IMR-90 (cell line): Measurements from ENCODE around the gene APOB. TPM values are rescaled to one million over a fixed set of nuclear protein-coding genes. Genes with fewer than 3 reads are reported as not detected.

Source experiments
- ATAC-seq: fragments of 200-7000 bp; cut with Tn5 transposase; 2 replicates; pipeline ENCODE4 v1.9.1; 2020; ENCODE audit warnings: low read depth, mild to moderate bottlenecking, moderate library complexity
- BruUV-seq: library from RNA; stranded (reverse); fragments of 400-500 nt; replicated peaks from 2 replicates; lab custom pipeline; 2021; lab: Mats Ljungman, UMichigan
- CTCF ChIA-PET: fragments of 300-600 bp; formaldehyde crosslinking; extraction: SDS; loops from one replicate; lab custom pipeline; 2021; ENCODE audit warnings: antibody characterized with exemption; lab: Yijun Ruan, JAX
- POLR2A ChIA-PET: fragments of 300-600 bp; sonication (Branson Sonifier 250); formaldehyde crosslinking; loops from one replicate; lab custom pipeline; 2022; ENCODE audit warnings: antibody characterized with exemption; ENCODE audit not compliant: unreplicated experiment; lab: Charles Lee
- DNase-seq: peaks from one replicate; pipeline ENCODE4 v3.0.0; 2013
- H2AFZ ChIP-seq: replicated peaks from 2 replicates; pipeline ENCODE3; 2013; ENCODE audit warnings: low read length, mild to moderate bottlenecking; ENCODE audit not compliant: poor library complexity
- H2AK5ac ChIP-seq: 2 replicates; pipeline ENCODE4 v1.6.1; 2013; ENCODE audit warnings: low read depth, low read length, inconsistent platforms
- H2AK9ac ChIP-seq: replicated peaks from 2 replicates; pipeline ENCODE3; 2013; ENCODE audit warnings: mild to moderate bottlenecking, low read depth, low read length, moderate library complexity; ENCODE audit not compliant: poor library complexity
- H2BK120ac ChIP-seq: 2 replicates; pipeline ENCODE4 v1.6.1; 2013; ENCODE audit warnings: low read depth, low read length, inconsistent platforms
- H2BK15ac ChIP-seq: 3 replicates; pipeline ENCODE4 v1.6.1; 2013; ENCODE audit warnings: low read depth, low read length, inconsistent platforms
- H2BK20ac ChIP-seq: 2 replicates; pipeline ENCODE4 v1.6.1; 2013; ENCODE audit warnings: low read depth, mild to moderate bottlenecking, inconsistent platforms, low read length, moderate library complexity
- H2BK5ac ChIP-seq: 2 replicates; pipeline ENCODE4 v1.6.1; 2013; ENCODE audit warnings: mild to moderate bottlenecking, low read depth, low read length, inconsistent platforms; ENCODE audit not compliant: poor library complexity, severe bottlenecking
- H3K14ac ChIP-seq: replicated peaks from 2 replicates; pipeline ENCODE4 v1.6.1; 2013; ENCODE audit warnings: low read depth, low read length, inconsistent platforms
- H3K18ac ChIP-seq: 2 replicates; pipeline ENCODE4 v1.6.1; 2013; ENCODE audit warnings: low read depth, low read length, control low read depth
- H3K23ac ChIP-seq: 2 replicates; pipeline ENCODE4 v1.6.1; 2013; ENCODE audit warnings: low read depth, low read length, inconsistent platforms
- H3K27ac ChIP-seq: 2 replicates; pipeline ENCODE4 v1.5.1; 2013; ENCODE audit warnings: mild to moderate bottlenecking, control low read depth, low read length; ENCODE audit not compliant: insufficient read depth
- H3K27me3 ChIP-seq: 2 replicates; pipeline ENCODE4 v1.6.1; 2013; ENCODE audit warnings: low read length; ENCODE audit not compliant: control insufficient read depth, insufficient read depth
- H3K36me3 ChIP-seq: 2 replicates; pipeline ENCODE4 v1.6.1; 2013; ENCODE audit warnings: low read length, mixed read lengths; ENCODE audit not compliant: control insufficient read depth, insufficient read depth
- H3K4ac ChIP-seq: 2 replicates; pipeline ENCODE4 v1.6.1; 2013; ENCODE audit warnings: low read depth, low read length, inconsistent platforms
- H3K4me1 ChIP-seq: 2 replicates; pipeline ENCODE4 v1.6.1; 2013; ENCODE audit warnings: low read length, mixed read lengths; ENCODE audit not compliant: control insufficient read depth, insufficient read depth
- H3K4me2 ChIP-seq: 2 replicates; pipeline ENCODE4 v1.6.1; 2013; ENCODE audit warnings: low read depth, mild to moderate bottlenecking, control low read depth, low read length, moderate library complexity
- H3K4me3 ChIP-seq: 2 replicates; pipeline ENCODE4 v1.5.1; 2013; ENCODE audit warnings: low read depth, mild to moderate bottlenecking, control low read depth, low read length, moderate library complexity; ENCODE audit not compliant: insufficient read depth
- H3K56ac ChIP-seq: 2 replicates; pipeline ENCODE4 v1.6.1; 2013; ENCODE audit warnings: low read length, inconsistent platforms; ENCODE audit not compliant: insufficient read depth; ENCODE audit errors: extremely low read depth
- H3K79me1 ChIP-seq, 2 experiments: 2 replicates each; pipeline ENCODE4 v1.6.1; 2013; ENCODE audit warnings: low read length in 2 of 2, inconsistent platforms in 1 of 2, low read depth in 1 of 2
- H3K9ac ChIP-seq: 2 replicates; pipeline ENCODE4 v1.6.1; 2013; ENCODE audit warnings: low read depth, low read length, control low read depth
- H3K9me1 ChIP-seq: 2 replicates; pipeline ENCODE4 v1.6.1; 2013; ENCODE audit warnings: low read length, inconsistent platforms; ENCODE audit not compliant: insufficient read depth
- H3K9me3 ChIP-seq: 2 replicates; pipeline ENCODE4 v1.6.1; 2013; ENCODE audit warnings: low read length; ENCODE audit not compliant: control insufficient read depth, insufficient read depth
- H4K20me1 ChIP-seq: 2 replicates; pipeline ENCODE4 v1.6.1; 2013; ENCODE audit warnings: low read length, inconsistent platforms; ENCODE audit not compliant: insufficient read depth
- H4K5ac ChIP-seq: 2 replicates; pipeline ENCODE4 v1.6.1; 2013; ENCODE audit warnings: mild to moderate bottlenecking, low read depth, low read length, control low read depth
- H4K8ac ChIP-seq, 2 experiments: 2 replicates each; pipeline ENCODE4 v1.6.1; 2013; ENCODE audit warnings: low read depth in 2 of 2, low read length in 2 of 2, control low read depth in 1 of 2, inconsistent platforms in 1 of 2
- H4K91ac ChIP-seq: 2 replicates; pipeline ENCODE4 v1.6.1; 2013; ENCODE audit warnings: low read depth, low read length, inconsistent platforms; ENCODE audit not compliant: insufficient read depth
- BHLHE40 ChIP-seq: fragments of 150-350 bp; IDR thresholded peaks from 2 replicates; pipeline ENCODE4 v1.6.1; 2016; ENCODE audit warnings: mild to moderate bottlenecking, low read depth, low read length
- CEBPB ChIP-seq: IDR thresholded peaks from 2 replicates; pipeline ENCODE4 v1.6.1; 2012; ENCODE audit warnings: low read depth, low read length, improper control_type of control experiment
- CHD1 ChIP-seq: IDR thresholded peaks from 2 replicates; pipeline ENCODE4 v1.6.1; 2012; ENCODE audit warnings: low read depth, low read length, improper control_type of control experiment
- FOS ChIP-seq: fragments of 150-350 bp; IDR thresholded peaks from 2 replicates; pipeline ENCODE4 v1.6.1; 2016; ENCODE audit warnings: low read depth, low read length
- MAFK ChIP-seq: IDR thresholded peaks from 2 replicates; pipeline ENCODE4 v1.6.1; 2012; ENCODE audit warnings: low read depth, low read length, improper control_type of control experiment
- MAZ ChIP-seq: IDR thresholded peaks from 2 replicates; pipeline ENCODE4 v1.6.1; 2012; ENCODE audit warnings: low read depth, mild to moderate bottlenecking, low read length, improper control_type of control experiment, moderate library complexity, borderline replicate concordance
- MXI1 ChIP-seq: IDR thresholded peaks from 2 replicates; pipeline ENCODE4 v1.6.1; 2012; ENCODE audit warnings: low read depth, mild to moderate bottlenecking, low read length, moderate library complexity, borderline replicate concordance
- NFE2L2 ChIP-seq: fragments of 150-350 bp; IDR thresholded peaks from 2 replicates; pipeline ENCODE4 v1.6.1; 2016; ENCODE audit warnings: low read depth, mild to moderate bottlenecking, low read length
- POLR2A ChIP-seq: IDR thresholded peaks from 2 replicates; pipeline ENCODE4 v1.6.1; 2012; ENCODE audit warnings: mild to moderate bottlenecking, low read depth, low read length
- RAD21 ChIP-seq: IDR thresholded peaks from 2 replicates; pipeline ENCODE4 v1.6.1; 2012; ENCODE audit warnings: low read length, improper control_type of control experiment
- RCOR1 ChIP-seq: IDR thresholded peaks from 2 replicates; pipeline ENCODE4 v1.6.1; 2012; ENCODE audit warnings: mild to moderate bottlenecking, low read length, improper control_type of control experiment; ENCODE audit not compliant: insufficient replicate concordance
- RFX5 ChIP-seq: IDR thresholded peaks from 2 replicates; pipeline ENCODE4 v1.8.0; 2012; ENCODE audit warnings: low read depth, mild to moderate bottlenecking, low read length, moderate library complexity
- SMC3 ChIP-seq: fragments of 150-350 bp; IDR thresholded peaks from 2 replicates; pipeline ENCODE4 v1.6.1; 2016; ENCODE audit warnings: low read depth, mild to moderate bottlenecking, antibody characterized with exemption, low read length, moderate library complexity
- WGBS, 2 experiments: methylation state at CpG; one replicate each; pipeline versions ENCODE4 v1.1.5 to v1.1.7; 2013; ENCODE audit warnings: missing lambda C conversion rate in 2 of 2; ENCODE audit not compliant: insufficient read length in 1 of 2; ENCODE audit errors: extremely low coverage in 2 of 2; 5-methylcytosine and 5-hydroxymethylcytosine counted together
- dilution Hi-C: fragments of 300-500 bp; cut with HindIII; formaldehyde crosslinking; loops from one replicate; pipeline ENCODE4 v1.14.3; 2018; ENCODE audit warnings: low sequenced_read_pairs; ENCODE audit not compliant: unreplicated experiment
- in situ Hi-C: fragments of 300-500 bp; cut with MboI; formaldehyde crosslinking; loops from 3 replicates; pipeline ENCODE4 v1.14.3; 2019; ENCODE audit warnings: low sequenced_read_pairs, inconsistent platforms, mixed read lengths
- intact Hi-C: fragments of 100-400 bp; cut with micrococcal nuclease; formaldehyde crosslinking; loops from 2 replicates; pipeline ENCODE4 v1.10.0; 2022
- polyA plus RNA-seq, 3 experiments: library from polyadenylated mRNA; depleted of rRNA; stranded (reverse); fragments of >200 nt; gene quantifications; 2 replicates each; pipeline ENCODE4 v1.2.3, GENCODE V29; 2012; ENCODE audit warnings: low replicate concordance in 1 of 3
- total RNA-seq: library from RNA; depleted of rRNA; stranded (reverse); fragments of >200 nt; gene quantifications from 2 replicates; pipeline ENCODE4 v1.2.3, GENCODE V29; 2012
- TF ChIP-seq, protein P1 (sequence below): fragments of 150-350 bp; IDR thresholded peaks from 2 replicates; pipeline ENCODE4 v1.6.1; 2017; ENCODE audit warnings: mild to moderate bottlenecking, antibody characterized with exemption, low read length, low read depth
- TF ChIP-seq, protein P2 (sequence below): fragments of 150-350 bp; IDR thresholded peaks from 2 replicates; pipeline ENCODE4 v1.6.1; 2016; ENCODE audit warnings: low read depth, mild to moderate bottlenecking, low read length, moderate library complexity, borderline replicate concordance
- TF ChIP-seq, protein P3 (sequence below): conservative IDR thresholded peaks from 2 replicates; pipeline ENCODE4 v1.5.1; 2012; ENCODE audit warnings: mild to moderate bottlenecking, low read depth, low read length, improper control_type of control experiment

Gene APOB
- total and polyA plus RNA-seq, 2 of the 4 experiments (the other 2 are of a cell fraction), result under 0.01 TPM; not detected in 1

DNA sequence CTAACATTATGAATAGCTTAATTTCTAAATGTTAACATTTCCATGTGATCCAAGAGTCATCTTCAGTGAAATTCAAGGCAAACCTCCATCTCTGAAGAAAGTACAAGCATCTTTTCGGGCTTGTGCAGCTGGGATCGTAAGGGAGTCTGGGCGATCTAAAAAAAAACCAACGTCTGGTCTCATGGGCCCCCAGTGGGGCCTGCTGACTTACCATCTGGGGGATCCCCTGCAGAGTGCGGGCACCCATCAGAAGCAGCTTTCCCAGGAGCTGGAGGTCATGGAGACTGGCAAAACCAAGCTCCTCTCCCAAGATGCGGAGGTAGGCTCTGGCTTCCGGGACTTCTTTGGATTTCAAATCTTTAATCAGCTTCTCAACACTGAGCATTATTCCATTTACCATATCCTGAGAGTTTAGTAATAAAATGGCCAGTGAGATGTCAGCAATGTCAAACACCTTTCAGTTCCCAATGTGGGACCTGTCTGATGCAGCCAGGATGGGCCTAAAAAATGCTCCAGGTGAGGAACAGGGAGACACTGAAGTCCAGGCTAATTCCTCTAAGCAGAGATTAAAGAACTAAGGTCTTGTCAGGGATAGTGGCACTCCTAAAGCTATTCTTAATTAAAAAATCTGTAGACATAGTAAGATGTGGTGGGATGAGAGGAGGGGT is 19.0 kb downstream of the APOB start:
- no peak overlapping the region for H4K8ac ChIP-seq
- TF ChIP-seq RCOR1 (no peak), FOS (no peak), BHLHE40 (no peak), MAZ (no peak), POLR2A (no peak), RFX5 (no peak), NFE2L2 (no peak), SMC3 (no peak), CHD1 (no peak), MAFK (no peak), MXI1 (no peak), CEBPB (no peak), RAD21 (no peak)
- TF ChIP-seq, protein P1, sequence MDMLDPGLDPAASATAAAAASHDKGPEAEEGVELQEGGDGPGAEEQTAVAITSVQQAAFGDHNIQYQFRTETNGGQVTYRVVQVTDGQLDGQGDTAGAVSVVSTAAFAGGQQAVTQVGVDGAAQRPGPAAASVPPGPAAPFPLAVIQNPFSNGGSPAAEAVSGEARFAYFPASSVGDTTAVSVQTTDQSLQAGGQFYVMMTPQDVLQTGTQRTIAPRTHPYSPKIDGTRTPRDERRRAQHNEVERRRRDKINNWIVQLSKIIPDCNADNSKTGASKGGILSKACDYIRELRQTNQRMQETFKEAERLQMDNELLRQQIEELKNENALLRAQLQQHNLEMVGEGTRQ, result no peak
- TF ChIP-seq, protein P2, sequence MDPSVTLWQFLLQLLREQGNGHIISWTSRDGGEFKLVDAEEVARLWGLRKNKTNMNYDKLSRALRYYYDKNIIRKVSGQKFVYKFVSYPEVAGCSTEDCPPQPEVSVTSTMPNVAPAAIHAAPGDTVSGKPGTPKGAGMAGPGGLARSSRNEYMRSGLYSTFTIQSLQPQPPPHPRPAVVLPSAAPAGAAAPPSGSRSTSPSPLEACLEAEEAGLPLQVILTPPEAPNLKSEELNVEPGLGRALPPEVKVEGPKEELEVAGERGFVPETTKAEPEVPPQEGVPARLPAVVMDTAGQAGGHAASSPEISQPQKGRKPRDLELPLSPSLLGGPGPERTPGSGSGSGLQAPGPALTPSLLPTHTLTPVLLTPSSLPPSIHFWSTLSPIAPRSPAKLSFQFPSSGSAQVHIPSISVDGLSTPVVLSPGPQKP, result no peak
- TF ChIP-seq, protein P3, sequence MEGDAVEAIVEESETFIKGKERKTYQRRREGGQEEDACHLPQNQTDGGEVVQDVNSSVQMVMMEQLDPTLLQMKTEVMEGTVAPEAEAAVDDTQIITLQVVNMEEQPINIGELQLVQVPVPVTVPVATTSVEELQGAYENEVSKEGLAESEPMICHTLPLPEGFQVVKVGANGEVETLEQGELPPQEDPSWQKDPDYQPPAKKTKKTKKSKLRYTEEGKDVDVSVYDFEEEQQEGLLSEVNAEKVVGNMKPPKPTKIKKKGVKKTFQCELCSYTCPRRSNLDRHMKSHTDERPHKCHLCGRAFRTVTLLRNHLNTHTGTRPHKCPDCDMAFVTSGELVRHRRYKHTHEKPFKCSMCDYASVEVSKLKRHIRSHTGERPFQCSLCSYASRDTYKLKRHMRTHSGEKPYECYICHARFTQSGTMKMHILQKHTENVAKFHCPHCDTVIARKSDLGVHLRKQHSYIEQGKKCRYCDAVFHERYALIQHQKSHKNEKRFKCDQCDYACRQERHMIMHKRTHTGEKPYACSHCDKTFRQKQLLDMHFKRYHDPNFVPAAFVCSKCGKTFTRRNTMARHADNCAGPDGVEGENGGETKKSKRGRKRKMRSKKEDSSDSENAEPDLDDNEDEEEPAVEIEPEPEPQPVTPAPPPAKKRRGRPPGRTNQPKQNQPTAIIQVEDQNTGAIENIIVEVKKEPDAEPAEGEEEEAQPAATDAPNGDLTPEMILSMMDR, result no peak
- no peak overlapping the region for H2BK5ac ChIP-seq
- dilution Hi-C loops, result no loop called here
- WGBS, 2 experiments, result 66% methylated on average over 4 of the region's 7 CpGs; no CpG with 5 or more reads in 1 of the 2 experiments
- H3K4me3 ChIP-seq, result no peak overlapping the region
- H2BK120ac ChIP-seq, result no peak overlapping the region
- ChIA-PET POLR2A (no interaction called here), CTCF (no interaction called here)
- no peak overlapping the region for H4K91ac ChIP-seq
- no peaks in the 10 kb centered on the region for H3K27me3 ChIP-seq
- H3K36me3 ChIP-seq, result no peaks in the 10 kb centered on the region
- intact Hi-C loops, result no loop called here
- H3K4me2 ChIP-seq, result no peak overlapping the region
- H2BK20ac ChIP-seq, result no peak overlapping the region
- H3K9me1 ChIP-seq, result no peaks in the 10 kb centered on the region
- no peak overlapping the region for H2AFZ ChIP-seq
- no peak overlapping the region for H3K9ac ChIP-seq
- no peak overlapping the region for H3K18ac ChIP-seq
- in situ Hi-C loops, result no loop called here
- no peak overlapping the region for H2AK9ac ChIP-seq
- no peaks in the 10 kb centered on the region for H3K9me3 ChIP-seq
- DNase-seq (no peak), ATAC-seq (no peak)
- no peak overlapping the region for H2BK15ac ChIP-seq
- no peak overlapping the region for H2AK5ac ChIP-seq
- no peak overlapping the region for H3K23ac ChIP-seq
- no peak overlapping the region for H4K5ac ChIP-seq
- BruUV-seq, result no TSS peak
- no peaks in the 10 kb centered on the region for H3K79me1 ChIP-seq
- H3K4me1 ChIP-seq, result no peaks in the 10 kb centered on the region
- no peak overlapping the region for H3K56ac ChIP-seq
- H3K4ac ChIP-seq, result no peak overlapping the region
- H3K14ac ChIP-seq, result no peak overlapping the region
- H4K20me1 ChIP-seq, result no peaks in the 10 kb centered on the region
- H3K27ac ChIP-seq, result no peak overlapping the region
